BLaER1 treated with 17β-estradiol and CSF1 and Interleukin-3, amounts not matched to agents 10 nM and 100 nM (cell line): Measurements from ENCODE around the gene GMCL1.

Experiments
- H3K27ac ChIP-seq, 11 experiments: shearing (Covaris generic); formaldehyde crosslinking; 2 replicates each; pipeline ENCODE4 v1.8.1; 2022
- H3K27me3 ChIP-seq, 11 experiments: shearing (Covaris generic); formaldehyde crosslinking; 2 replicates each; pipeline ENCODE4 v1.8.1; 2022
- H3K36me3 ChIP-seq, 11 experiments: shearing (Covaris generic); formaldehyde crosslinking; 2 replicates each; pipeline ENCODE4 v1.8.1; 2022
- H3K4me1 ChIP-seq, 10 experiments: shearing (Covaris generic); formaldehyde crosslinking; 2 replicates each; pipeline ENCODE4 v1.8.1; 2022
- H3K4me2 ChIP-seq, 11 experiments: shearing (Covaris generic); formaldehyde crosslinking; 2 replicates each; pipeline ENCODE4 v1.8.1; 2022
- H3K4me3 ChIP-seq, 10 experiments: shearing (Covaris generic); formaldehyde crosslinking; 2 replicates each; pipeline ENCODE4 v1.8.1; 2022
- H3K9ac ChIP-seq, 11 experiments: shearing (Covaris generic); formaldehyde crosslinking; 2 replicates each; pipeline ENCODE4 v1.8.1; 2022
- H3K9me3 ChIP-seq, 11 experiments: shearing (Covaris generic); formaldehyde crosslinking; replicated peaks in 1 of 11; 2 replicates each; pipeline ENCODE4 v1.8.1; 2022
- H4K20me1 ChIP-seq, 11 experiments: shearing (Covaris generic); formaldehyde crosslinking; 2 replicates each; pipeline ENCODE4 v1.8.1; 2022
- Cebpa-rat ChIP-seq, 11 experiments: shearing (Covaris generic); IDR thresholded peaks; 2 replicates each; pipeline ENCODE4 v1.8.1; 2022

GMCL1 gene

GRCh38 chr2:69829256-69830044, at the start of gene GMCL1:
GMCL1 (plus strand) TSS chr2:69829660; CDS start chr2:69829893, 233 bp downstream.
- H4K20me1 ChIP-seq, result peaks cover 0 to 48% (median 32%) of the 10 kb centered on the region in 11 experiments; a peak in 15 of 22 replicates
- peak within 1 kb of the TSS; percentile 73 to 94 (median 89) for H3K4me2 ChIP-seq
- peak within 1 kb of the TSS; percentile 63 to 99 (median 88) for H3K27ac ChIP-seq
- H3K4me1 ChIP-seq, result peaks cover 36 to 60% (median 49%) of the 10 kb centered on the region in 10 experiments
- H3K36me3 ChIP-seq, result peaks cover 6 to 32% (median 23%) of the 10 kb centered on the region in 11 experiments; a peak in 19 of 22 replicates
- H3K9me3 ChIP-seq, result no peaks in the 10 kb centered on the region
- no peaks in the 10 kb centered on the region for H3K27me3 ChIP-seq
- peak; percentile 51 to 97 (median 88); a peak in 21 of 22 replicates for TF ChIP-seq Cebpa-rat (IDR thresholded peaks at IDR 0.05)
- peak within 1 kb of the TSS; percentile 81 to 96 (median 88) for H3K9ac ChIP-seq
- peak within 1 kb of the TSS; percentile 83 to 99 (median 96) for H3K4me3 ChIP-seq

DNA sequence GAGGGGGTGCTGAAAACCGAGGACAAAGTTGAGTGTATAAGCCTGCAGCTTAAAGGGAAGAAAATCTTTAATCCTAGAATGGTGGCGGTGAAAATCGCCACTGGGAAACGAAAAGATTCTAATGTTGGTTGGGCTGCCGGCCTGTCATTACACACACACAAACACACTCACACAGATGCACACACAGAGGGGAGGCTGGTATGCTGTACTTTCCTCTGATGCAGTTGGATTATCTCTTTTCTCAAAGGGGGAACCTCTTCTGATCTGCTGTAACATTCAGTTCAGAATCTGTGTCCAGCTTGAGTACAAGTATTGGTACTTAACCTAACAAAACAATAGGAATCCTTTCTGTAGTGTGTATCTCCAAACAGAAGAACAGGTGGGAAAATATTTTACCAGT, 48.5 kb upstream of the GMCL1 start:
- TF ChIP-seq Cebpa-rat (IDR thresholded peaks at IDR 0.05), result no peak
- Histone ChIP-seq H3K4me3 (no peak overlapping the region), H3K27me3 (no peaks in the 10 kb centered on the region), H3K9me3 (peaks cover 0 to 24% (median 18%) of the 10 kb centered on the region in 11 experiments; a peak in 18 of 22 replicates), H3K27ac (no peak overlapping the region), H3K4me2 (peak overlapping the region in 1 of 11 experiments; percentile 26; a peak in 1 of 22 replicates), H3K9ac (no peak overlapping the region), H3K36me3 (peaks cover 0 to 63% (median 10%) of the 10 kb centered on the region in 11 experiments; a peak in 10 of 22 replicates), H3K4me1 (peaks cover 0 to 52% (median 3%) of the 10 kb centered on the region in 10 experiments; a peak in 11 of 20 replicates), H4K20me1 (peaks cover 0 to 14% (median 0%) of the 10 kb centered on the region in 11 experiments; a peak in 1 of 22 replicates)

DNA sequence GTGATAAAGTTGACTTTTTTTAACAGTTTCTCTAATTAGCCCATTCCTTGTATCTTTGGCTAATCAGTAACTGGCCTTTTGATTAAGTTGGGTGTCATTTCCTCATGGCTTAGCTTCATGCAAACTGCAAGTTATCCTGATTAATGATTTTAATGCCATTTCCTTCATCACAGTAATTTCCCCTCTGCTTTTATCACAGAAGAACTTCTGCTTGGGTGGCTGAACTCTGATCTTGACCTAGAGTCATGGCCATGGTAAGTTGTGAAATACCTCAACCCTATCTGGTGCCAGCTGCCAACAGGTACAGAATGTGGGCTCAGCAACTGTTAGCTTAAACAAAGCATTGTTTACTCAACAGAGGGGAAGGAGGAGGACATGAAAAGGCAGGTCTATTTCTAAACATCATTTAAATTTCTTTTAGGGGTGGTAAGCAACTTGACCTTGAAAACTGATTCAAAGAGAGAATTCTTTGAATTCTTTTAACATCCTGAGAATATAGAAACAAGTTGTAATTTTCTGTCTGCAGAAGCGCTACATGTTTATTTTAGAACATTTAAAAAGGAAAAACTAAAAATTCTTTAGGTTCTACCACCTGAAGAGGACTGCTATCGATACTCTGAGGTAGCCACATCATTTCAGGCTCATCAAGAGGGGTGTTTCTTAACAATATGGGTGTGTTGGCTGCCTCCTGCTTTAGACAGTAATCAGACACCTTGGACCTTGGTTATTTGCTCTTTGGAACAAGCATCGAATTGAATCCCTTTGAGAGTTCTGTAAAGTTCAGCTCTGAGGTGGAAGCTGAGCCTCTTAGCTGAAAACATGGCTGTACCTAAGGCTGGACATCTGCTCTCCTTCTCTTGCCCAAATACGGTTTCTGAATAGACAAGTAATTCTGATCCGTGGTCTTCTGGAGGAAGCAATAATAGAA, 47.9 kb upstream of the GMCL1 start:
- no peak overlapping the region for H3K27ac ChIP-seq
- peaks cover 6 to 52% (median 9%) of the 10 kb centered on the region in 10 experiments; a peak in 19 of 20 replicates for H3K4me1 ChIP-seq
- no peak overlapping the region for H3K4me3 ChIP-seq
- no peak overlapping the region for H3K9ac ChIP-seq
- peaks cover 0 to 14% (median 0%) of the 10 kb centered on the region in 11 experiments; a peak in 2 of 22 replicates for H4K20me1 ChIP-seq
- no peak for TF ChIP-seq Cebpa-rat (IDR thresholded peaks at IDR 0.05)
- peaks cover 0 to 17% (median 11%) of the 10 kb centered on the region in 11 experiments; a peak in 18 of 22 replicates for H3K9me3 ChIP-seq
- peak overlapping the region in 1 of 11 experiments; percentile 26; a peak in 2 of 22 replicates for H3K4me2 ChIP-seq
- no peaks in the 10 kb centered on the region for H3K27me3 ChIP-seq
- H3K36me3 ChIP-seq, result peaks cover 0 to 68% (median 10%) of the 10 kb centered on the region in 11 experiments; a peak in 9 of 22 replicates

GRCh38 chr2:69784228-69784627, 45.2 kb upstream of the GMCL1 start:
- Histone ChIP-seq H3K4me1 (peaks cover 14 to 58% (median 19%) of the 10 kb centered on the region in 10 experiments), H3K27me3 (no peaks in the 10 kb centered on the region), H3K27ac (no peak overlapping the region), H3K4me2 (no peak overlapping the region), H3K36me3 (peaks cover 0 to 75% (median 5%) of the 10 kb centered on the region in 11 experiments; a peak in 11 of 22 replicates), H3K4me3 (no peak overlapping the region), H3K9me3 (no peaks in the 10 kb centered on the region), H4K20me1 (peaks cover 0 to 14% (median 0%) of the 10 kb centered on the region in 11 experiments; a peak in 2 of 22 replicates), H3K9ac (no peak overlapping the region)
- no peak for TF ChIP-seq Cebpa-rat (IDR thresholded peaks at IDR 0.05)

GRCh38 chr2:69785358-69785757, 44.1 kb upstream of the GMCL1 start:
- Histone ChIP-seq H3K36me3 (peaks cover 0 to 79% (median 5%) of the 10 kb centered on the region in 11 experiments; a peak in 11 of 22 replicates), H3K27ac (no peak overlapping the region), H3K4me2 (no peak overlapping the region), H3K9me3 (no peaks in the 10 kb centered on the region), H3K9ac (no peak overlapping the region), H3K27me3 (no peaks in the 10 kb centered on the region), H3K4me3 (no peak overlapping the region), H4K20me1 (peaks cover 0 to 10% (median 0%) of the 10 kb centered on the region in 11 experiments; a peak in 1 of 22 replicates), H3K4me1 (peaks cover 25 to 58% (median 30%) of the 10 kb centered on the region in 10 experiments)
- no peak for TF ChIP-seq Cebpa-rat (IDR thresholded peaks at IDR 0.05)

GRCh38 chr2:69786052-69786560, 43.4 kb upstream of the GMCL1 start:
- Histone ChIP-seq H3K4me3 (no peak overlapping the region), H3K9me3 (no peaks in the 10 kb centered on the region), H3K36me3 (peaks cover 0 to 82% (median 5%) of the 10 kb centered on the region in 11 experiments; a peak in 11 of 22 replicates)

GRCh38 chr2:69789175-69789721, 40.2 kb upstream of the GMCL1 start:
- peaks cover 0 to 14% (median 0%) of the 10 kb centered on the region in 11 experiments; a peak in 2 of 22 replicates for H4K20me1 ChIP-seq
- peaks cover 0 to 82% (median 5%) of the 10 kb centered on the region in 11 experiments; a peak in 10 of 22 replicates for H3K36me3 ChIP-seq
- no peaks in the 10 kb centered on the region for H3K27me3 ChIP-seq
- no peak for TF ChIP-seq Cebpa-rat (IDR thresholded peaks at IDR 0.05)
- H3K4me1 ChIP-seq, result peaks cover 35 to 51% (median 43%) of the 10 kb centered on the region in 10 experiments
- peak overlapping the region in 9 of 10 experiments; percentile 13 to 52 (median 42); a peak in 13 of 20 replicates for H3K4me3 ChIP-seq
- peak overlapping the region; percentile 61 to 75 (median 64) for H3K9ac ChIP-seq
- H3K27ac ChIP-seq, result peak overlapping the region; percentile 23 to 77 (median 72); a peak in 21 of 22 replicates
- H3K4me2 ChIP-seq, result peak overlapping the region; percentile 66 to 88 (median 83)
- no peaks in the 10 kb centered on the region for H3K9me3 ChIP-seq

More at GRCh38 chr2:69786052-69786560, 43.4 kb upstream of the GMCL1 start:
- H3K9ac ChIP-seq, result no peak overlapping the region
- H3K4me1 ChIP-seq, result peaks cover 33 to 58% (median 38%) of the 10 kb centered on the region in 10 experiments
- peak overlapping the region in 5 of 11 experiments; percentile 4 to 49 (median 35); a peak in 7 of 22 replicates for H3K4me2 ChIP-seq
- H3K27ac ChIP-seq, result 0 out of 22 replicates have a peak overlapping the region, but pooled peaks of 2 of the 11 experiments have one; percentile 9 to 21
- TF ChIP-seq Cebpa-rat (IDR thresholded peaks at IDR 0.05), result no peak
- no peaks in the 10 kb centered on the region for H3K27me3 ChIP-seq
- H4K20me1 ChIP-seq, result peaks cover 0 to 10% (median 0%) of the 10 kb centered on the region in 11 experiments; a peak in 1 of 22 replicates
